ENCODE measurements around the gene SPOCK1.

Gene SPOCK1

GRCh38 chr5:137090151-137090550, 409.0 kb downstream of the SPOCK1 start:
- DNase-seq (ENCODE audit: low read depth, low spot score), result no peak
- H3K4me3 ChIP-seq (ENCODE audit: low read length), result no peak overlapping the region

GRCh38 chr5:137088175-137088574, 411.0 kb downstream of the SPOCK1 start:
- no peak overlapping the region for H3K4me3 ChIP-seq (ENCODE audit: low read length)
- DNase-seq (ENCODE audit: low read depth, low spot score), result no peak

- no peak for DNase-seq (ENCODE audit: low read depth, low spot score)
- no peak overlapping the region for H3K4me3 ChIP-seq (ENCODE audit: low read length)
Measured at GRCh38 chr5:137086342-137086741, 412.8 kb downstream of the SPOCK1 start.

- no peak overlapping the region for H3K4me3 ChIP-seq (ENCODE audit: low read length)
- DNase-seq (ENCODE audit: low read depth, low spot score), result no peak
Measured at GRCh38 chr5:137085206-137085605, 413.9 kb downstream of the SPOCK1 start.

- no peak for DNase-seq (ENCODE audit: low read depth, low spot score)
Measured at GRCh38 chr5:137084016-137084415, 415.1 kb downstream of the SPOCK1 start.

GRCh38 chr5:137082951-137083350, 416.2 kb downstream of the SPOCK1 start:
- no peak for DNase-seq (ENCODE audit: low read depth, low spot score)
- H3K4me3 ChIP-seq (ENCODE audit: low read length), result no peak overlapping the region

More at GRCh38 chr5:137084016-137084415, 415.1 kb downstream of the SPOCK1 start:
- no peak overlapping the region for H3K4me3 ChIP-seq (ENCODE audit: low read length)

- H3K4me3 ChIP-seq (ENCODE audit: low read length), result no peak overlapping the region
Measured at GRCh38 chr5:137078171-137078665, 420.9 kb downstream of the SPOCK1 start.

GRCh38 chr5:137075163-137075970, 423.8 kb downstream of the SPOCK1 start:
- peak; percentile 31 for DNase-seq (ENCODE audit: low read depth, low spot score)
- no peak overlapping the region for H3K4me3 ChIP-seq (ENCODE audit: low read length)

More at GRCh38 chr5:137078171-137078665, 420.9 kb downstream of the SPOCK1 start:
- no peak for DNase-seq (ENCODE audit: low read depth, low spot score)

GRCh38 chr5:137073189-137073588, 425.9 kb downstream of the SPOCK1 start:
- DNase-seq (ENCODE audit: low read depth, low spot score), result no peak
- H3K4me3 ChIP-seq (ENCODE audit: low read length), result no peak overlapping the region

- no peak overlapping the region for H3K4me3 ChIP-seq (ENCODE audit: low read length)
- no peak for DNase-seq (ENCODE audit: low read depth, low spot score)
Measured at GRCh38 chr5:137072361-137073115, 426.6 kb downstream of the SPOCK1 start.

GRCh38 chr5:137071931-137072330, 427.2 kb downstream of the SPOCK1 start:
- DNase-seq (ENCODE audit: low read depth, low spot score), result no peak
- H3K4me3 ChIP-seq (ENCODE audit: low read length), result no peak overlapping the region

- H3K4me3 ChIP-seq (ENCODE audit: low read length), result no peak overlapping the region
- no peak for DNase-seq (ENCODE audit: low read depth, low spot score)
Measured at GRCh38 chr5:137071526-137071925, 427.6 kb downstream of the SPOCK1 start.

- no peak overlapping the region for H3K4me3 ChIP-seq (ENCODE audit: low read length)
Measured at GRCh38 chr5:137070521-137070920, 428.6 kb downstream of the SPOCK1 start.

GRCh38 chr5:137069358-137069757, 429.8 kb downstream of the SPOCK1 start:
- DNase-seq (ENCODE audit: low read depth, low spot score), result no peak
- H3K4me3 ChIP-seq (ENCODE audit: low read length), result no peak overlapping the region

More at GRCh38 chr5:137070521-137070920, 428.6 kb downstream of the SPOCK1 start:
- DNase-seq (ENCODE audit: low read depth, low spot score), result no peak

- no peak for DNase-seq (ENCODE audit: low read depth, low spot score)
Measured at GRCh38 chr5:137061382-137061781, 437.7 kb downstream of the SPOCK1 start.

GRCh38 chr5:137058089-137058488, 441.0 kb downstream of the SPOCK1 start:
- no peak overlapping the region for H3K4me3 ChIP-seq (ENCODE audit: low read length)
- no peak for DNase-seq (ENCODE audit: low read depth, low spot score)

More at GRCh38 chr5:137061382-137061781, 437.7 kb downstream of the SPOCK1 start:
- H3K4me3 ChIP-seq (ENCODE audit: low read length), result no peak overlapping the region

- DNase-seq (ENCODE audit: low read depth, low spot score), result no peak
Measured at GRCh38 chr5:137056676-137057075, 442.4 kb downstream of the SPOCK1 start.

GRCh38 chr5:137055271-137055872, 443.8 kb downstream of the SPOCK1 start:
- DNase-seq (ENCODE audit: low read depth, low spot score), result no peak
- H3K4me3 ChIP-seq (ENCODE audit: low read length), result no peak overlapping the region

More at GRCh38 chr5:137056676-137057075, 442.4 kb downstream of the SPOCK1 start:
- H3K4me3 ChIP-seq (ENCODE audit: low read length), result no peak overlapping the region

GRCh38 chr5:137054792-137055191, 444.3 kb downstream of the SPOCK1 start:
- no peak for DNase-seq (ENCODE audit: low read depth, low spot score)
- H3K4me3 ChIP-seq (ENCODE audit: low read length), result no peak overlapping the region

- H3K4me3 ChIP-seq (ENCODE audit: low read length), result no peak overlapping the region
- no peak for DNase-seq (ENCODE audit: low read depth, low spot score)
Measured at GRCh38 chr5:137054335-137054734, 444.8 kb downstream of the SPOCK1 start.
